ENCODE results near the gene BICDL2. TPM values are rescaled to one million over a fixed set of nuclear protein-coding genes. Genes with fewer than 3 reads are reported as not detected.

The BICDL2 gene
- total RNA-seq, 1 donor = not detected

- DNase-seq (ENCODE audit: low read depth in 2 of 3, low spot score in 2 of 3) = no peak
Observed at GRCh38 chr16:2987833-2988232, 48.9 kb downstream of the BICDL2 start.

GRCh38 chr16:2987286-2987685 is 49.5 kb downstream of the BICDL2 start:
- DNase-seq (ENCODE audit: low read depth in 2 of 3, low spot score in 2 of 3) = no peak

- DNase-seq (ENCODE audit: low read depth in 2 of 3, low spot score in 2 of 3) = no peak
Observed at GRCh38 chr16:2986623-2987188, 50.0 kb downstream of the BICDL2 start.

GRCh38 chr16:2985893-2986355 is 50.8 kb downstream of the BICDL2 start:
- no peak for DNase-seq (ENCODE audit: low read depth in 2 of 3, low spot score in 2 of 3)

- no peak for DNase-seq (ENCODE audit: low read depth in 2 of 3, low spot score in 2 of 3)
Observed at GRCh38 chr16:2985462-2985861, 51.3 kb downstream of the BICDL2 start.

- peak in 2 of 3 donors; percentile 55 to 66 for DNase-seq (ENCODE audit: low read depth in 2 of 3, low spot score in 2 of 3)
Observed at GRCh38 chr16:2983706-2984136, 53.0 kb downstream of the BICDL2 start.

GRCh38 chr16:2982402-2982801 is 54.3 kb downstream of the BICDL2 start:
- no peak for DNase-seq (ENCODE audit: low read depth in 2 of 3, low spot score in 2 of 3)

GRCh38 chr16:2981899-2982250 is 54.9 kb downstream of the BICDL2 start:
- DNase-seq (ENCODE audit: low read depth in 2 of 3, low spot score in 2 of 3) = no peak

- no peak for DNase-seq (ENCODE audit: low read depth in 2 of 3, low spot score in 2 of 3)
Observed at GRCh38 chr16:2981177-2981898, 55.4 kb downstream of the BICDL2 start.

GRCh38 chr16:2980227-2981176 is 56.2 kb downstream of the BICDL2 start, which contains the start of gene PKMYT1:
Gene PKMYT1, minus strand, starts transcription at chr16:2980446. Its CDS starts 789 bp downstream, at chr16:2979657.
- DNase-seq (ENCODE audit: low read depth in 2 of 3, low spot score in 2 of 3) = peak; percentile 88 to 91 (median 91)

GRCh38 chr16:2979669-2980226 is 57.0 kb downstream of the BICDL2 start:
- no peak for DNase-seq (ENCODE audit: low read depth in 2 of 3, low spot score in 2 of 3)

Small RNA genes lying within 50 kb of the gene (small RNA-seq; reads per million reads assigned to genes)
- gene LINC00514 = not detected
- gene RNU1-22P = not detected

Other genes starting within 250 kb of the BICDL2 start
- gene PRSS33, start 249.4 kb downstream of the BICDL2 start, total RNA-seq = not detected
- 0.27 TPM for gene PRSS41, start 238.5 kb downstream of the BICDL2 start, total RNA-seq
- 27.2 TPM for gene PRSS21, start 219.7 kb downstream of the BICDL2 start, total RNA-seq
- 4.3 TPM for gene ZG16B, start 206.6 kb downstream of the BICDL2 start, total RNA-seq
- gene PRSS22, start 178.8 kb downstream of the BICDL2 start, total RNA-seq = not detected
- gene FLYWCH2, start 153.7 kb downstream of the BICDL2 start, total RNA-seq = 54.1 TPM
- 28.3 TPM for gene FLYWCH1, start 125.0 kb downstream of the BICDL2 start, total RNA-seq
- under 0.01 TPM for gene KREMEN2, start 72.7 kb downstream of the BICDL2 start, total RNA-seq
- 19.4 TPM for gene PAQR4, start 67.6 kb downstream of the BICDL2 start, total RNA-seq
- gene PKMYT1, start 56.5 kb downstream of the BICDL2 start, total RNA-seq = 7.3 TPM
- 0.27 TPM for gene CLDN9, start 24.0 kb downstream of the BICDL2 start, total RNA-seq
- gene CLDN6, start 18.8 kb downstream of the BICDL2 start, total RNA-seq = 0.27 TPM
- 7.8 TPM for gene TNFRSF12A, start 16.6 kb downstream of the BICDL2 start, total RNA-seq
- gene HCFC1R1, start 13.0 kb downstream of the BICDL2 start, total RNA-seq = 17.8 TPM
- 45.0 TPM for gene THOC6, start 12.9 kb downstream of the BICDL2 start, total RNA-seq
- 0.27 TPM for gene MMP25, start 9.6 kb upstream of the BICDL2 start, total RNA-seq
- gene IL32, start 28.7 kb upstream of the BICDL2 start, total RNA-seq = 0.54 TPM
- under 0.01 TPM for gene ZSCAN10, start 62.4 kb upstream of the BICDL2 start, total RNA-seq
- 4.8 TPM for gene ZNF205, start 75.6 kb upstream of the BICDL2 start, total RNA-seq
- gene ZNF213, start 98.1 kb upstream of the BICDL2 start, total RNA-seq = 7.0 TPM
- gene OR1F1, start 151.3 kb upstream of the BICDL2 start, total RNA-seq = not detected
- 4.6 TPM for gene ZNF200, start 198.2 kb upstream of the BICDL2 start, total RNA-seq
- 0.81 TPM for gene MEFV, start 219.7 kb upstream of the BICDL2 start, total RNA-seq
- gene ZNF263, start 246.5 kb upstream of the BICDL2 start, total RNA-seq = 49.8 TPM

Data from hematopoietic multipotent progenitor cell (in vitro differentiated cells).